CD4-positive, alpha-beta T cell treated with Interleukin-15 for 1 hour (primary cell): ENCODE results near the gene DBNDD2.
A peak's percentile ranks its signal among the peaks of the same experiment; 100 is the strongest.

Experiments used
- DNase-seq: peaks from one replicate; pipeline ENCODE4 v3.0.0-alpha.2; 2020

DBNDD2 gene

GRCh38 chr20:45407783-45408645, at the start of gene DBNDD2:
Gene DBNDD2, plus strand, starts transcription at chr20:45408289. Its CDS starts 179 bp downstream, at chr20:45408468.
- no peak for DNase-seq

DNA sequence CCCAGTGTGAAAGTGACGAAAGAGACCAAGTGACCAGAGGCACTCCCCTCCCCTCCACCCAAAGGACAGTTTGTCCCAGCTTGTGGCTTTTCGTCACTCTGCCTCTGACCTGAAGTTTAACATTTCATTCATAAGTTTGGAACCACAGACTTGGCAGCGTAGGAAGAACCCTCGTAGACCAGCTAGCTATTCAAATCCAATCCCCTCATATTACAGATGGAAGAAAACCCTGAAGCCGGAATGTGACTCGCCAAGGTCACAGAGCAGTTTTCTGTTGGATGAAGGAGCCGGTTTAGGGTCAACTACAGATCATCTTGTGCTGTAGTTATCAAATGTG, 49.1 kb upstream of the DBNDD2 start:
- no peak for DNase-seq

DNA sequence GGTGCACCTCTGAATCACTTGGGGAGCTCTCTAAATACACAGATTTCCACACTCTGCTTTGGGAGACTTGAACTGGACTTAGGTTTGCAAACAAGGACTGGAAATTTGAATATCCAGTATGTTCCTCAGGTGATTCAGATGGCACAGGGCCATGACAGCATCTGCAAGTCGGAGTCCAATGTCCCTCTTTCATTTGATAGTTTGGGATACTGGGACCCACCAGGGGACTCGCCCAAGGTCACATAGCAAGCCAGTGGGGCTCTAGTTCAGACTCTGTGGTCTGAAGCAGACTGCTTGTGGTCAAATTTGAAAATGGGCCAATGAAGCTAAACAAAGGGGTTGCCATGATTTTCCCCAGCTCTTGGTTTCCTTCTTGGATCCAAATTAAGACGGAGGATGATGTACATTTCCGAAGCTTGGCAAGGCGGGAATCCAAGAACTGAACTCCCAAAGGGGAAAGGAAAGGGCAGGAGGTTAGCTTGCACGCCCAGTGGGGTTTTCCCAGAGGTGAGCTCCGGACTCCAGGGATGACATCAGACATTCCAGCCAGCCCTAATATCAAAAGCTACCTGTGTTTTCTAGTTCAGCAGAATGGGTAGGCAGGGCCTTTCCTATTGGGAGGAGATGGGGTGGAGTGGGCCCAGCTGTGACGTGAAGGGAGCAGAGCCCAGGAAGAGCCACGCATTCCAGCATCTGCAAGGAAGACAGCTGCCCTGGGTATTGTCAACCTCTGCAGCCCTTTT, 48.5 kb upstream of the DBNDD2 start:
- DNase-seq = no peak

- DNase-seq = no peak
Observed at GRCh38 chr20:45361793-45362192, 46.3 kb upstream of the DBNDD2 start.

DNA sequence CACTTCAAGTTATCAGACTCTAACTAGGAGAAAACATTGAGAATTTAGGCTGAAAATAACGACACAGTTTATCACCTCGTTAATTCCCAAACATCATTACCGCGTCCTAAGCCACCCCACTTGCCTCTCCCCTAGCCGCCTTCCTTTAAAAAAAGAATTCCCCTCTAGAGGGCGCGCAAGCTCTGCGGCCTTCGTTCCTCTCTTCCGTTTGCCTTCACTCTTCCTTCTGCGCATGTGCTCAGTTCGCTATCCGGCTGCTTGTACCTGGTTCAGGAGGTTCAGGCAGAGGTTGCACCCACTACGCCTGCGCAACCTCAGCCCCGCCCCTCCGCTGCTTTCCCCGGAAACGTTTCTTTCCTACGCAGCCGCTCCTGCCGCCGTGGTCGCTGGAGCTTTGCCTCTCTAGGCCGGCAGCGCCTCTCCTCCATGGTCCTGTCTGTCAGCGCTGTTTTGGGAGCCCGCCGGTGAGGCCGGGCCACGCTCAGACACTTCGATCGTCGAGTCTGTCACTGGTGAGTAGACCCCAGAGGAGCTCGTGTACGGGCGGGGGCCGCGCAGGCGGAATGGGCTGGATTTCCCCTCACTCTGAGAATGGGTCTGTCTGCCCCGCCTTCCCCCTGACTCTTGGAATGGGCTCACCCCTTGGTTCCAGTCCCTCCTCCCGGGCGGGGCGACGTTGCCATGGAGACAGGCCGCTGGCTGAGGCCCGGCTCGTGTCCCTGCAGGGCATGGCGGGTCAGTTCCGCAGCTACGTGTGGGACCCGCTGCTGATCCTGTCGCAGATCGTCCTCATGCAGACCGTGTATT, 45.1 kb upstream of the DBNDD2 start, which contains the start of gene SYS1:
SYS1 (plus strand) TSS at position 353 of the 807 bp plus-strand sequence; CDS start at position 729, 376 bp downstream.
- peak; percentile 99 for DNase-seq

DNA sequence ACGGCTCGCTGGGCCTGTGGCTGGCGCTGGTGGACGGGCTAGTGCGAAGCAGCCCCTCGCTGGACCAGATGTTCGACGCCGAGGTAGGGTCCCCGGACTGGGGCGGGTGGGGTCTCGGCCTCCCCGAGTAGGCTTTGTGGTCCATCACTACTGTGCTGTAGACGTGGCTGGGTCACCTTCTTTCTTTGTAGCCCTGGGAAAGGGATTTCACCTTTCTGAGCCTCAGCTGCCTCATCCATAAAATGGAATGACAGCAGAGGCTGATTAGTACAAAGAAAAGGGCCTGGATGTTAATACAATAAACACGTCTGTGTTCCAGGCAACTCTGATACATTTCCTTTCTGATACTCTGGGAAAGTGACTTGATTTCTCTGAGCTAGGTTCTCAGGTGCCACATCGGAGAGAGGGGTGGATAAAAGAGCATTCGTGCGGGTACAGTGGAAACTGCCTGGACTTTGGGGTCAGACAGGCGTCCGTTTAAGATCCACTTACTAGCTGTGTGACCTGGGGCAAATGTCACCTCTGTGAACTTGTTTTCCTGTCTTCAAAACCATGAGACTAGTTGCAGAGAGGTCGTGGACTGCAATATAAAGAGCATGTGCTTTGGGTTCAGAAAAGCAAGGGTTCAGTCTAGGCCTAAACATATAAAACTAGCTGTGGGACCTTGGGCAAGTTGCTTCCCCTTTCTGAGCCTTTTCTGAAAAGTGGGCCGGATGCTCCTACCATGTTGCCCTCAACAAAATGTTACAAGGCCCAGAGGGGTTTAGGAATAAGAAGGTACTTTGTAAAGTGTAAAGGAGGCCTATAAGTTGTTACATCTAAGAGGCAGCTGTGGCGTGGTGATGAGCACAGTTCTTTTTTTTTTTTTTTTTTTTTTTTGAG, 44.2 kb upstream of the DBNDD2 start:
- DNase-seq = no peak

DNA sequence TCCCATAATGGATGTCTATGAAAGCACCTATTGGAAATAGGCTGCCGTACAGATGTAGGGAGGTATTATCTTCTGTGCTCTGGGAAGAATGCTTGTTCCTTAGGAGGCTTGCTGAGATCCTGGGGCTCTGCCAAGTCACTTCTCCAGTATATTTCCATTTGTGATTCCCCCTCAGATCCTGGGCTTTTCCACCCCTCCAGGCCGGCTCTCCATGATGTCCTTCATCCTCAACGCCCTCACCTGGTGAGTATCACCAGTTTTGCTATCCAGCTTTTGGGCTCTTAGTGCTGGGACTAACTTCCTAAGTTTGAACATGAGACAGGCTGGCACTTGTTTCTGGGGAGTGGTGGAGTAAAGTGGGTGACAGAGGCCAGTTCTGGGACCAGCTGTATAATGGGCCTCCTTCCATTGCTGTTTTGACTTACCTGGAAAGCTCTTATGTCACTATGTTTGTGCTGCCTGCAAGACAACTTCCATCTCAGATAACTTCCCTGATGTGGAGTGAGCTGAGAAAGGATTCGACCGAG, 42.6 kb upstream of the DBNDD2 start:
- no peak for DNase-seq

- DNase-seq = no peak
Observed at GRCh38 chr20:45366192-45366591, 41.9 kb upstream of the DBNDD2 start.

DNA sequence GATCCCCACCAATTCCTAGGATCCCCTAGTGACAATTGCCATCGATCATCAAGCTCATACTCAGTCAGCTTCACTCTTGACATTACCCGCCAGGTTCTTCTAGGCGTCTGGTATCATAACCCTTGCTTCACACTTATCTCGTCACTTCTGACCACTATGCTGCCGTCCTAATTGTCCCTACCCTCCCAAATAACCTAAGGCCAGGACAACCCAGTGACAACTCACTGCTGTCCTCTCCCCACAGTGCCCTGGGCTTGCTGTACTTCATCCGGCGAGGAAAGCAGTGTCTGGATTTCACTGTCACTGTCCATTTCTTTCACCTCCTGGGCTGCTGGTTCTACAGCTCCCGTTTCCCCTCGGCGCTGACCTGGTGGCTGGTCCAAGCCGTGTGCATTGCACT, 41.5 kb upstream of the DBNDD2 start:
- DNase-seq = no peak

DNA sequence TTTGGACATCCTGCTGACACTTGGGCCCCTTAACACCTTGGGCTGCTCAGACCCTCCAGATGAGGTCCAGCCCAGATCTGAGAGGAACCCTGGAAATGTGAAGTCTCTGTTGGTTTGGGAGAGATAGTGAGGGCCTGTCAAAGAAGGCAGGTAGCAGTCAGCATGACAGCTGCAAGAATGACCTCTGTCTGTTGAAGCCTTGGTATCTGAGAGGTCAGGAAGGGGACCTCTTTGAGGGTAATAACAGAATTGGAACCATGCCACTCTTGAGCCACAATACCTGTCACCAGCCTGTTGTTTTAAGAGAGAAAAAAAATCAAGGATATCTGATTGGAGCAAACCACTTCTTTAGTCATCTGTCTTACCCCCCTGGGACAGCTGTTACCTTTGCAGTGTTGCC, 41.0 kb upstream of the DBNDD2 start:
- no peak for DNase-seq

GRCh38 chr20:45368221-45368980, 39.7 kb upstream of the DBNDD2 start:
- DNase-seq = peak; percentile 72

DNA sequence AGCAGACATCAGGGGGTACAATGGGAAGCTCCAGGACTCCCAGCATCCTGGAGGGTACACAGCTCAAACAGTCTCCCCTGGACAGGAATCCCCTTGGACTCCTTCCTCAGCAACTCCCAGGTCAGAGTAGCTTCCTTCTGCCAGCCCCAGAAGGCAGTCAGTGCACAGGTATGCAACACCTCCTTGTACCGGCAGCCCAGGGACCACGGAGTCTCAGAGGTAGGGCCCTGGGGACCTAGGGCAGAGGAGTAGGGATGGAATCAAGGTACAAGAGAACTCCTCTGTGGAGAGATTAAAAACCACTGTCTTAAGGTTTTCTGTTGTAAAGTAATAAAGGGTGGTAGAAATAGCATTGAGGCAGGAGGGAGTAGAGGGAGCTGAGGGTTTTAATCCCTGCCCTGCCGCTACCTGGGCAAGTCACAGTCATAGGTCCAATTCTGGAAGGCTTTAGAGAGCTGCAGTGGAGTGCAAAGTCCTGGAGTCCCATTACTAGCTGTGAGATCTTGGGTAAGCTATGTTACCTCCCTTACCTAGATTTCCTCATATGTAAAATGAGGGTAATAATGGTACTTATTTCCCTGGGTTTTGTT, 37.4 kb upstream of the DBNDD2 start:
- DNase-seq = no peak

GRCh38 chr20:45372241-45372640, 35.8 kb upstream of the DBNDD2 start:
- no peak for DNase-seq

DNA sequence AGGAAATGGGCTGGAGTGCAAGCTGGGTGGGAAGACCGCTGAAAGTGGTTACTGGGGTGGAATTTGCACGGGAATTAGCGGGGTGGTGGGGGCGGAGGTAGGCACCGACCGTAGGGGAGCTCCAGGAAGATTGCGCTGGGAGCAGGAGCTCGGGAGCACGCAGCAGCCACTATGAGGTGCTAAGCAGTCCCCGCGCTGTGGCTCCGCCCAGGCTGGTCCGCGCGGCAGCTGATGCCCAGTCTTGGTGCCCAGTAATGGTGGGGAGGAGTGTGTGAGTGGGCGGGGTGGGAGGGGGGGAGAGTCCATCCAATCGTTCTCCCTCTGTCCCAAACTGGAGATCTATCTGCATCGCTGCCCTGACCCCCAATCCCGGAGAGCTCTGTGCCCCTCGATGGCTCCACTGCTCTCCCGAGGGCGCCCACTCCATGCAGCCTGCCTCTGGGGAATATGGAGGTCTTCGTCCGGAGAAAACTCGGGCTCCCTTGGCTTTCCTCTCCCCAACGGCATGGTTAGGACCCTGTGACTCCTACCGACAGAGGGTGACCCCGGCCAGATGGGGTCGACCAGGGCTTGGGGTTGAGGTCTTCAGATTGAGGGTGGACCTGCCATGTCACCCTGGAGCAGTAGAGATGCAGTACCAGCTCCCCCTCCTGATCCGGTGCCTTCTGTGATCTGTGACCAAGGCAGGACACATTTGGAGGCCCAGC, 35.3 kb upstream of the DBNDD2 start:
- DNase-seq = no peak

DNA sequence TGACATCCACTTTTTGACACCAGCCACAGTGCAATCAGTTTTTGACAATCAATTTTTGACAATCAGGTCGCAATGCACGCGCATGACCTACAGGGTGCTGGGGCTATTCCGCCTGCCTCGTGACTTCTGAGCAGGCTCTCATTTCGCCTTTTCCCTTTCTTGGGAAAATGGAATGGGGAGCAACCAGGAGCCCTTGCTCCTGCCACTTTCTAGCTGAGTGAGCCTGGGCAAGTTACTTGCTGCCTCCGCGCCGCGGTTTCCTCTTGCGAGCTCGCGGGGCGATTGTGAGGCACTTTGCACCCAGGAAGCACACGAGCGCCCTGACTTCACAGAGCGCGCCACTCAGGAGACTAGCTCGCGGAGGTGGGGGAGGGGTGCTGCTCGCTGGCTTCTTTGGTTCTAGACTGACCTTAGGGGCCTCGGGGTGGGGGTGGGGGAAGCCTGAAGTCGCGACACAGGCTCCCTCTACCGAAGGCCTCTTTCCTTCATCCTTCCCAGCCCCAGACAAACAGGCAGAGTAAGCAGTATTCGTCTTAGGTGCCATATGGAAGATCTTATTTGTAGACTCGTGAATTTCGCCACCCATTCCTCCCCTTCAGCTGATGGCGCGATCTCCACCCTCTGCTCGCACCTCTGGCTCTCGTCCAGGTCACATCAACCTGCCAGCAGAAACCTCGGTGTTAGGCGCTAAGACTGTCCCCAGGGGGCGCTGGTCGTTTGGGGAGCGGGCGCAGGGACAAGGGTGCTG, 34.6 kb upstream of the DBNDD2 start:
- DNase-seq = peak; percentile 87

GRCh38 chr20:45374101-45374467, 34.0 kb upstream of the DBNDD2 start:
- DNase-seq = no peak

- DNase-seq = no peak
Observed at GRCh38 chr20:45374966-45375365, 33.1 kb upstream of the DBNDD2 start.

GRCh38 chr20:45377269-45377668, 30.8 kb upstream of the DBNDD2 start:
- no peak for DNase-seq

GRCh38 chr20:45378191-45378590, 29.9 kb upstream of the DBNDD2 start, which contains the start of gene TP53TG5:
Gene TP53TG5, minus strand, starts transcription at chr20:45378325. Its CDS starts 89 bp downstream, at chr20:45378236.
- DNase-seq = no peak
